Gastrocnemius medialis (tissue), 4 donors: ENCODE results near the gene MEF2A. TPM values are rescaled to one million over a fixed set of nuclear protein-coding genes. Genes with fewer than 3 reads are reported as not detected.

Experiments used
- ATAC-seq, 2 donors: fragments of 150-250 bp; one replicate each; pipeline ENCODE4 v1.9.1; 2016
- DNase-seq, 2 donors: peaks; one replicate each; pipeline ENCODE4 v3.0.0-alpha.2; 2019
- H3K27ac ChIP-seq, 4 donors: fragments of 200-600 bp; sonication (generic); 1 replicate in 1 of 4; 2 replicates in 3 of 4; pipeline ENCODE4 v1.5.1; 2016 to 2018; ENCODE audit warnings: mild to moderate bottlenecking in 2 of 4, moderate library complexity in 1 of 4
- H3K27me3 ChIP-seq, 3 donors: fragments of 200-600 bp; sonication (generic) in 2 of 3; 1 replicate in 1 of 3; 2 replicates in 2 of 3; pipeline versions ENCODE4 v1.5.1 to v1.6.0; 2016 to 2019; ENCODE audit warnings: mild to moderate bottlenecking in 1 of 3, moderate library complexity in 1 of 3
- H3K36me3 ChIP-seq, 2 donors: fragments of 200-600 bp; sonication (generic) in 1 of 2; one replicate each; pipeline ENCODE4 v1.5.1; 2017 to 2018
- H3K4me1 ChIP-seq, 2 donors: fragments of 200-600 bp; sonication (generic) in 1 of 2; one replicate each; pipeline ENCODE4 v1.5.1; 2016 to 2017; ENCODE audit warnings: mild to moderate bottlenecking in 2 of 2
- H3K4me3 ChIP-seq, 4 donors: fragments of 200-600 bp; sonication (generic) in 3 of 4; 1 replicate in 1 of 4; 2 replicates in 3 of 4; pipeline ENCODE4 v1.5.1; 2016 to 2019; ENCODE audit warnings: mild to moderate bottlenecking in 2 of 4
- H3K9me3 ChIP-seq, 3 donors: fragments of 200-600 bp; sonication (generic) in 2 of 3; 1 replicate in 1 of 3; 2 replicates in 2 of 3; pipeline ENCODE4 v1.5.1; 2016 to 2019
- CTCF ChIP-seq, 5 experiments: fragments of 450-650 bp in 3 of 5; fragments of 200-600 bp in 2 of 5; sonication (generic) in 2 of 5; IDR thresholded peaks in 4 of 5; conservative IDR thresholded peaks in 1 of 5; 1 replicate in 4 of 5; 2 replicates in 1 of 5; pipeline ENCODE4 v1.5.1; 2016 to 2019; ENCODE audit warnings: antibody characterized with exemption in 5 of 5, mild to moderate bottlenecking in 3 of 5, moderate library complexity in 3 of 5
- POLR2A ChIP-seq, 2 donors: fragments of 450-650 bp; IDR thresholded peaks; one replicate each; pipeline ENCODE4 v1.6.1; 2017; ENCODE audit warnings: antibody characterized with exemption in 2 of 2, mild to moderate bottlenecking in 2 of 2, moderate library complexity in 2 of 2
- in situ Hi-C, 4 donors: fragments of 200-750 bp; cut with MboI; loops; one replicate each; pipeline versions ENCODE4 v1.15.0 to v1.8.0; 2017; ENCODE audit warnings: low sequenced_read_pairs in 4 of 4
- intact Hi-C: fragments of 100-400 bp; cut with DNase I; formaldehyde crosslinking; loops from one replicate; pipeline ENCODE4 v1.15.1; 2023; ENCODE audit warnings: low total_unique reads
- total RNA-seq, 4 donors: library from RNA; depleted of rRNA; stranded (reverse); fragments of >200 nt; gene quantifications; one replicate each; pipeline versions ENCODE4 v1.1.0 to v1.2.3, GENCODE V29; 2016

MEF2A gene
- total RNA-seq, 4 donors from 2014 or later, result 66.9 to 128 (median 107) TPM

- Histone ChIP-seq H3K27me3 (no peaks in the 10 kb centered on the region), H3K4me1 (peaks cover 52% of the 10 kb centered on the region in 2 donors), H3K9me3 (peaks cover 0 to 10% (median 0%) of the 10 kb centered on the region in 3 donors), H3K27ac (no peak overlapping the region), H3K4me3 (no peak overlapping the region), H3K36me3 (no peaks in the 10 kb centered on the region)
- intact Hi-C loops, result no loop called here
- ATAC-seq (no peak), DNase-seq (no peak)
- no peak for TF ChIP-seq POLR2A (IDR thresholded peaks at IDR 0.05)
- TF ChIP-seq CTCF (IDR thresholded peaks at IDR 0.05 in 4 of 5, conservative IDR thresholded peaks at IDR 0.05 in 1 of 5), result no peak
- in situ Hi-C loops, result no loop called here
Measured at GRCh38 chr15:99584081-99584600, 18.4 kb downstream of the MEF2A start.

GRCh38 chr15:99586121-99586520, 20.3 kb downstream of the MEF2A start:
- Histone ChIP-seq H3K9me3 (peaks cover 0 to 10% (median 0%) of the 10 kb centered on the region in 3 donors), H3K36me3 (no peaks in the 10 kb centered on the region), H3K27ac (no peak overlapping the region), H3K4me3 (no peak overlapping the region), H3K27me3 (no peaks in the 10 kb centered on the region), H3K4me1 (peaks cover 48 to 51% of the 10 kb centered on the region in 2 donors)
- in situ Hi-C loops, result no loop called here
- ATAC-seq (no peak), DNase-seq (no peak)
- TF ChIP-seq CTCF (IDR thresholded peaks at IDR 0.05 in 4 of 5, conservative IDR thresholded peaks at IDR 0.05 in 1 of 5) (no peak), POLR2A (IDR thresholded peaks at IDR 0.05) (no peak)
- intact Hi-C loops, result no loop called here

- DNase-seq (no peak), ATAC-seq (no peak)
- H3K4me3 ChIP-seq, result no peak overlapping the region
- in situ Hi-C loops (no loop called here), intact Hi-C loops (no loop called here)
- peaks cover 45 to 53% of the 10 kb centered on the region in 2 donors for H3K4me1 ChIP-seq
- H3K9me3 ChIP-seq, result peaks cover 0 to 10% (median 0%) of the 10 kb centered on the region in 3 donors
- H3K27me3 ChIP-seq, result no peaks in the 10 kb centered on the region
- no peak overlapping the region for H3K27ac ChIP-seq
- H3K36me3 ChIP-seq, result no peaks in the 10 kb centered on the region
- TF ChIP-seq CTCF (IDR thresholded peaks at IDR 0.05 in 4 of 5, conservative IDR thresholded peaks at IDR 0.05 in 1 of 5), result no peak
- TF ChIP-seq POLR2A (IDR thresholded peaks at IDR 0.05), result no peak
Measured at GRCh38 chr15:99589801-99590200, 24.0 kb downstream of the MEF2A start.

- no peak for TF ChIP-seq POLR2A (IDR thresholded peaks at IDR 0.05)
- TF ChIP-seq CTCF (IDR thresholded peaks at IDR 0.05 in 4 of 5, conservative IDR thresholded peaks at IDR 0.05 in 1 of 5), result no peak
- ATAC-seq (no peak), DNase-seq (no peak)
- Histone ChIP-seq H3K36me3 (no peaks in the 10 kb centered on the region), H3K9me3 (peaks cover 0 to 5% (median 0%) of the 10 kb centered on the region in 3 donors), H3K27ac (peak overlapping the region in 1 of 4 donors; percentile 10), H3K4me3 (no peak overlapping the region), H3K27me3 (no peaks in the 10 kb centered on the region), H3K4me1 (peaks cover 58 to 65% of the 10 kb centered on the region in 2 donors)
- in situ Hi-C loops (no loop called here), intact Hi-C loops (no loop called here)
Measured at GRCh38 chr15:99590913-99591646, 25.3 kb downstream of the MEF2A start.
